Heart right ventricle (tissue), 16 donors: ENCODE results near the gene LRRC27. TPM values are rescaled to one million over a fixed set of nuclear protein-coding genes. Genes with fewer than 3 reads are reported as not detected.

Source experiments
- ATAC-seq, 8 donors: fragments of 200-7000 bp; cut with Tn5 transposase; one replicate each; pipeline ENCODE4 v1.9.1; 2020; ENCODE audit warnings: mild to moderate bottlenecking in 8 of 8, moderate library complexity in 8 of 8, moderate number of reproducible peaks in 1 of 8
- DNase-seq, 2 donors: peaks; one replicate each; pipeline ENCODE4 v3.0.0-alpha.2; 2020
- H3K27ac ChIP-seq, 10 donors: fragments of 200-600 bp; sonication (generic) in 2 of 10; one replicate each; pipeline versions ENCODE4 v1.5.0 to v1.8.0; 2020 to 2022; ENCODE audit warnings: mild to moderate bottlenecking in 3 of 10
- H3K27me3 ChIP-seq, 7 donors: fragments of 200-600 bp; one replicate each; pipeline ENCODE4 v1.8.0; 2021 to 2022; ENCODE audit warnings: mild to moderate bottlenecking in 2 of 7
- H3K36me3 ChIP-seq, 9 donors: fragments of 200-600 bp; sonication (generic) in 1 of 9; one replicate each; pipeline versions ENCODE4 v1.5.0 to v1.8.0; 2020 to 2022; ENCODE audit warnings: mild to moderate bottlenecking in 2 of 9
- H3K4me1 ChIP-seq, 9 donors: fragments of 200-600 bp; sonication (generic) in 1 of 9; one replicate each; pipeline versions ENCODE4 v1.5.0 to v1.8.0; 2020 to 2022; ENCODE audit warnings: mild to moderate bottlenecking in 4 of 9
- H3K4me3 ChIP-seq, 10 donors: fragments of 200-600 bp; sonication (generic) in 2 of 10; one replicate each; pipeline versions ENCODE4 v1.5.0 to v1.8.0; 2020 to 2022; ENCODE audit warnings: mild to moderate bottlenecking in 7 of 10, moderate library complexity in 2 of 10
- H3K9me3 ChIP-seq, 11 donors: fragments of 200-600 bp in 10 of 11; sonication (generic) in 2 of 11; one replicate each; pipeline versions ENCODE4 v1.5.0 to v1.8.0; 2013 to 2022; ENCODE audit warnings: mild to moderate bottlenecking in 2 of 11, control low read depth in 1 of 11, moderate library complexity in 1 of 11
- CTCF ChIP-seq, 9 donors: fragments of 200-600 bp; sonication (generic) in 2 of 9; IDR thresholded peaks; one replicate each; pipeline versions ENCODE4 v1.5.0 to v1.8.0; 2021 to 2022; ENCODE audit warnings: antibody characterized with exemption in 9 of 9, mild to moderate bottlenecking in 5 of 9, moderate library complexity in 1 of 9
- WGBS, 2 donors: extraction: QIAGEN DNeasy Blood & Tissue Kit; methylation state at CpG; one replicate each; pipeline ENCODE4 v1.1.7; 2013; ENCODE audit warnings: inconsistent platforms in 1 of 2; 5-methylcytosine and 5-hydroxymethylcytosine counted together
- intact Hi-C, 10 donors: fragments of 100-400 bp; cut with DNase I; formaldehyde crosslinking; loops; one replicate each; pipeline versions ENCODE4 v1.11.1 to v1.14.2; 2022
- polyA plus RNA-seq, 2 donors: library from polyadenylated mRNA; stranded (reverse); fragments of 200-250 nt; gene quantifications; one replicate each; pipeline ENCODE4 v1.2.3, GENCODE V29; 2013
- total RNA-seq, 10 donors: library from RNA; stranded (reverse); fragmentation: NEBNext Ultra II Directional in 3 of 10; extraction: Animal tissue kit (Norgen Biotek cat#: 25700) in 3 of 10; gene quantifications; one replicate each; pipeline versions ENCODE4 v1.2.1 to v1.2.4, GENCODE V29; 2021 to 2023
- donor health status: Arrhythmogenic right ventricular cardiomyopathy.
- donor health status: ischemic (EF 13 %, LVEDD 7.1; RV severe dilation, severe dysfunction).
- donor health status: healthy with polysubstance abuse.
- donor health status: DM: no; HTN: yes; CAD: no.
- donor health status: DM: no; HTN: no; CAD: no.
- donor health status: ischemic (EF 25% LVEDD 6.9; RV normal size, moderate dysfunction).
- donor health status: ischemic (EF 25% LVEDD 5.7; RV mildly dilated, moderate dysfunction).
- donor health status: healthy.
- donor health status: DM: yes; HTN: yes; CAD: no.
- donor health status: Ischemic cardiomyopathy.
- donor health status: ischemic (EF 35%, LVEDD 5.7; RV mildly dilated, moderate dysfunction).
- donor health status: nonischemic (EF 11% LVEDD 7.7; RV severe dilation, severe dysfunction).
- donor health status: DM: yes; HTN: yes; CAD: no.
- donor health status: PGD.
- donor health status: ischemic (EF 29% LVEDD 5.4; RV normal size, mild dysfunction).
- donor health status: nonischemic (EF 23%, LVEDD 6.1; RV moderate dilation, normal function).

The LRRC27 gene
- total and polyA plus RNA-seq, 12 donors: 3.0 to 8.1 (median 4.7) TPM

GRCh38 chr10:132368881-132369635, 37.1 kb downstream of the LRRC27 start:
- peaks cover 0 to 36% (median 0%) of the 10 kb centered on the region in 9 donors for H3K36me3 ChIP-seq
- H3K27ac ChIP-seq: no peak overlapping the region
- H3K27me3 ChIP-seq: peaks cover 0 to 3% (median 0%) of the 10 kb centered on the region in 7 donors
- no peak for TF ChIP-seq CTCF (IDR thresholded peaks at IDR 0.05)
- no peak for ATAC-seq
- no peak for DNase-seq
- intact Hi-C loops: no loop called here
- 75 to 82% methylated on average over 9 of the region's 9 CpGs for WGBS, 2 donors
- H3K9me3 ChIP-seq: peaks cover 0 to 13% (median 0%) of the 10 kb centered on the region in 11 donors
- H3K4me1 ChIP-seq: no peaks in the 10 kb centered on the region
- no peak overlapping the region for H3K4me3 ChIP-seq

DNA sequence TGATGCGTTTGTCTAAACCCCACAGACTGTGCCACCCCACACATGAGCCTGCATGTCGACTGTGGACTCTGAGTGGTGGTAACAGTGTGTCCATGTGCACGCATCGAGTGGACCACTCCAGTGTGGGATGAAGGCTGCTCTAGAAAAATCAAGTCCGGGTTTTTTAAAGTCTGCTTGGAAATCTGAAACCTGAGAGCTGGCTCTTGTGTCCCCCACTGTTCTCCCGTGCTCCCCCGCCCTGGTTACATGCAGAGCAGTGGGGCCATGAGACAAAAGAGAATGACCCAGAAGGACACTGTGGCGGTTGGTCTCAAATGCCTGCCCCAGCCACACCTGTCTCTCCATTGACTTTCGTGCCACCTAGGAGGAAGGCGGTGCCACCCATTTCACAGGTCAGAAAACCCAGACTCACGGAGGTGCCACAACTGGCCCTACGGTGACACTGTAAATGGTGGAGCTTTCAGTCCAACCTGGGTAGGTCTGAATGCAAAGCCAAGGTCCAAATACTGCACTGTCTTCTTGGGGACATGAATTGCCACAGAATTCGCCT, 37.7 kb downstream of the LRRC27 start:
- no peaks in the 10 kb centered on the region for H3K4me1 ChIP-seq
- no peak for ATAC-seq
- peaks cover 0 to 36% (median 0%) of the 10 kb centered on the region in 9 donors for H3K36me3 ChIP-seq
- intact Hi-C loops: no loop called here
- WGBS, 2 donors: 95% methylated on average over 13 of the region's 13 CpGs
- peaks cover 0 to 3% (median 0%) of the 10 kb centered on the region in 7 donors for H3K27me3 ChIP-seq
- no peak overlapping the region for H3K27ac ChIP-seq
- no peak overlapping the region for H3K4me3 ChIP-seq
- peaks cover 0 to 13% (median 0%) of the 10 kb centered on the region in 11 donors for H3K9me3 ChIP-seq
- TF ChIP-seq CTCF (IDR thresholded peaks at IDR 0.05): no peak
- no peak for DNase-seq

GRCh38 chr10:132370426-132371340, 38.7 kb downstream of the LRRC27 start:
- ATAC-seq: no peak

More at GRCh38 chr10:132370426-132371340, 38.7 kb downstream of the LRRC27 start:
- intact Hi-C loops: no loop called here
- 95 to 97% methylated on average over 31 of the region's 31 CpGs for WGBS, 2 donors
- Histone ChIP-seq H3K27me3 (peaks cover 0 to 3% (median 0%) of the 10 kb centered on the region in 7 donors), H3K4me1 (peaks cover 0 to 6% (median 0%) of the 10 kb centered on the region in 9 donors), H3K4me3 (no peak overlapping the region), H3K36me3 (peaks cover 0 to 28% (median 0%) of the 10 kb centered on the region in 9 donors), H3K9me3 (peaks cover 0 to 13% (median 0%) of the 10 kb centered on the region in 11 donors), H3K27ac (no peak overlapping the region)
- TF ChIP-seq CTCF (IDR thresholded peaks at IDR 0.05): no peak
- DNase-seq: no peak
